ENCODE data around the gene SLC5A2.

DNA sequence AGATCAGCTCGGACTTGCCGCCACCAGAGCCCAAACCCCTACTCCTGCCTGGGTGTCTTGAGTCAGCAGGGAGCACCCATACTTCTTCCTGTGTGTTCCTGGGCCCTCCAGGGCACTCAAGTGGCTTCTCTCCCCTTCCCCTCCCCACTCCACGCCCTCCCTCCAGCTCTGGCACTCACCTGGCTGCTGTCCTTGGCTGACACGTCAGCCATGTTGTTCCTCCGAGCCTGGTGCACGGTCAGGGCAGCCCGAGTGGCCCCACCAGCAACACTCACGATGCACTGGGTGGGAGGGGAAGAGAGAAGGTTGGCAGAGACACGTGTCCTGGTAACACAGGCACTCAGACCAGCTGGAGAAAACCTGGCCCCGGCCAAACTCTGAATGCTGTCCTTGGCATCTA lies 13.7 kb downstream of the SLC5A2 start:
- TF ChIP-seq, protein P1, sequence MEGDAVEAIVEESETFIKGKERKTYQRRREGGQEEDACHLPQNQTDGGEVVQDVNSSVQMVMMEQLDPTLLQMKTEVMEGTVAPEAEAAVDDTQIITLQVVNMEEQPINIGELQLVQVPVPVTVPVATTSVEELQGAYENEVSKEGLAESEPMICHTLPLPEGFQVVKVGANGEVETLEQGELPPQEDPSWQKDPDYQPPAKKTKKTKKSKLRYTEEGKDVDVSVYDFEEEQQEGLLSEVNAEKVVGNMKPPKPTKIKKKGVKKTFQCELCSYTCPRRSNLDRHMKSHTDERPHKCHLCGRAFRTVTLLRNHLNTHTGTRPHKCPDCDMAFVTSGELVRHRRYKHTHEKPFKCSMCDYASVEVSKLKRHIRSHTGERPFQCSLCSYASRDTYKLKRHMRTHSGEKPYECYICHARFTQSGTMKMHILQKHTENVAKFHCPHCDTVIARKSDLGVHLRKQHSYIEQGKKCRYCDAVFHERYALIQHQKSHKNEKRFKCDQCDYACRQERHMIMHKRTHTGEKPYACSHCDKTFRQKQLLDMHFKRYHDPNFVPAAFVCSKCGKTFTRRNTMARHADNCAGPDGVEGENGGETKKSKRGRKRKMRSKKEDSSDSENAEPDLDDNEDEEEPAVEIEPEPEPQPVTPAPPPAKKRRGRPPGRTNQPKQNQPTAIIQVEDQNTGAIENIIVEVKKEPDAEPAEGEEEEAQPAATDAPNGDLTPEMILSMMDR (IDR thresholded peaks at IDR 0.05; ENCODE audit: borderline replicate concordance, extremely low read depth, low read length, poor library complexity, severe bottlenecking) = no peak
- no peak for TF ChIP-seq EZH2 (IDR thresholded peaks at IDR 0.05; ENCODE audit: borderline replicate concordance, low read depth, low read length, severe bottlenecking)

Measured in DND-41 (cell line).